SK-N-MC (cell line): ENCODE measurements around the gene GFI1B.
"Not testable (repeated sequence)": the region's sequence is repeated elsewhere in the genome, so short reads cannot be mapped to it uniquely, and the experiment has no call there.

Experiments used
- EZH2 ChIP-seq: fragments of 200-600 bp; sonication (generic); IDR thresholded peaks from one replicate; pipeline ENCODE4 v1.6.1; 2017; ENCODE audit warnings: antibody characterized with exemption
- FOXP2 ChIP-seq: optimal IDR thresholded peaks from 2 replicates; pipeline ENCODE3; 2011; ENCODE audit warnings: mild to moderate bottlenecking, moderate library complexity; ENCODE audit not compliant: insufficient read depth; ENCODE audit errors: extremely low read length, control extremely low read depth
- POLR2AphosphoS5 ChIP-seq: IDR thresholded peaks from 2 replicates; pipeline ENCODE4 v1.6.1; 2012; ENCODE audit warnings: mild to moderate bottlenecking, low read depth, low read length, borderline replicate concordance

- not testable (repeated sequence) for TF ChIP-seq POLR2AphosphoS5, EZH2, FOXP2
These were observed 10.6 kb upstream of the GFI1B start for GRCh38 chr9:132967908-132968307.
